WTC11 (cell line): Measurements from ENCODE around the gene ARHGAP15. TPM values are rescaled to one million over a fixed set of nuclear protein-coding genes. Genes with fewer than 3 reads are reported as not detected.

Experiments
- ATAC-seq: fragments of 200-7000 bp; cut with Tn5 transposase; 2 replicates; pipeline ENCODE4 v1.10.0; 2021; ENCODE audit warnings: mild to moderate bottlenecking, moderate library complexity
- CTCF ChIA-PET: fragments of 300-600 bp; sonication (Branson Sonifier 250); formaldehyde crosslinking; loops from one replicate; lab custom pipeline; 2021; ENCODE audit warnings: antibody characterized with exemption; lab: Charles Lee
- POLR2A ChIA-PET: fragments of 350-600 bp; sonication (Branson Sonifier 250); formaldehyde crosslinking; loops from one replicate; lab custom pipeline; 2021; ENCODE audit warnings: antibody characterized with exemption; lab: Charles Lee
- DNase-seq: peaks from one replicate; pipeline ENCODE4 v3.0.0; 2021; ENCODE audit warnings: low spot score
- H3K27ac Mint-ChIP-seq: 2 replicates; pipeline ENCODE4 v1.8.0; 2021; ENCODE audit warnings: mixed read lengths
- H3K27me3 Mint-ChIP-seq: 2 replicates; pipeline ENCODE4 v1.8.0; 2021; ENCODE audit warnings: low read depth, mild to moderate bottlenecking, moderate library complexity, mixed read lengths
- H3K36me3 Mint-ChIP-seq: 2 replicates; pipeline ENCODE4 v1.8.0; 2021; ENCODE audit warnings: mixed read lengths
- H3K4me1 Mint-ChIP-seq: 2 replicates; pipeline ENCODE4 v1.8.0; 2022; ENCODE audit warnings: mixed read lengths
- H3K4me3 Mint-ChIP-seq: 2 replicates; pipeline ENCODE4 v1.8.0; 2021; ENCODE audit warnings: mild to moderate bottlenecking, moderate library complexity, mixed read lengths
- H3K9me3 Mint-ChIP-seq: 2 replicates; pipeline ENCODE4 v1.8.0; 2021; ENCODE audit warnings: mixed read lengths
- AFF4 ChIP-seq: sonication (generic); formaldehyde crosslinking; IDR thresholded peaks from 2 replicates; pipeline ENCODE4 v1.8.1; 2023; ENCODE audit warnings: mild to moderate bottlenecking, missing genetic modification reagents, borderline replicate concordance
- ATF1 ChIP-seq: sonication (generic); formaldehyde crosslinking; IDR thresholded peaks from 2 replicates; pipeline ENCODE4 v1.8.1; 2023; ENCODE audit warnings: mild to moderate bottlenecking, moderate library complexity, missing genetic modification reagents
- ATF2 ChIP-seq: sonication (generic); formaldehyde crosslinking; IDR thresholded peaks from 2 replicates; pipeline ENCODE4 v1.8.1; 2022; ENCODE audit warnings: low read depth, missing genetic modification reagents, borderline replicate concordance
- CDX4 ChIP-seq: fragments of 250-450 bp; sonication (Bioruptor Pico); IDR thresholded peaks from 2 replicates; pipeline ENCODE4 v1.9.0; 2021; ENCODE audit warnings: moderate library complexity, mild to moderate bottlenecking, inconsistent platforms, borderline replicate concordance
- E2F5 ChIP-seq: sonication (generic); formaldehyde crosslinking; IDR thresholded peaks from 2 replicates; pipeline ENCODE4 v1.8.1; 2022; ENCODE audit warnings: mild to moderate bottlenecking, moderate library complexity, missing genetic modification reagents
- ETV6 ChIP-seq: sonication (generic); formaldehyde crosslinking; IDR thresholded peaks from 2 replicates; pipeline ENCODE4 v1.8.1; 2022; ENCODE audit warnings: mild to moderate bottlenecking, missing genetic modification reagents
- FOXJ3 ChIP-seq: sonication (generic); formaldehyde crosslinking; IDR thresholded peaks from 2 replicates; pipeline ENCODE4 v1.9.0; 2021; ENCODE audit warnings: missing genetic modification reagents, mild to moderate bottlenecking, borderline replicate concordance
- GRHL2 ChIP-seq: fragments of 250-450 bp; sonication (Bioruptor Pico); IDR thresholded peaks from 2 replicates; pipeline ENCODE4 v1.8.0; 2022; ENCODE audit warnings: mild to moderate bottlenecking, moderate library complexity; ENCODE audit not compliant: insufficient replicate concordance, severe bottlenecking
- HMGA2 ChIP-seq: fragments of 250-450 bp; sonication (Bioruptor Pico); IDR thresholded peaks from 2 replicates; pipeline ENCODE4 v1.4.0; 2021; ENCODE audit warnings: mild to moderate bottlenecking, moderate library complexity
- HMGXB4 ChIP-seq: sonication (generic); formaldehyde crosslinking; IDR thresholded peaks from 2 replicates; pipeline ENCODE4 v1.8.1; 2023; ENCODE audit warnings: mild to moderate bottlenecking, moderate library complexity, missing genetic modification reagents
- JAZF1 ChIP-seq: fragments of 250-450 bp; sonication (Bioruptor Pico); IDR thresholded peaks from 2 replicates; pipeline ENCODE4 v1.9.0; 2021; ENCODE audit warnings: moderate library complexity, mild to moderate bottlenecking, inconsistent platforms
- MAX ChIP-seq: sonication (generic); formaldehyde crosslinking; IDR thresholded peaks from 2 replicates; pipeline ENCODE4 v1.8.0; 2022; ENCODE audit warnings: mild to moderate bottlenecking, missing genetic modification reagents
- MXD4 ChIP-seq: fragments of 250-450 bp; sonication (Bioruptor Pico); IDR thresholded peaks from 2 replicates; pipeline ENCODE4 v1.8.0; 2021; ENCODE audit warnings: mild to moderate bottlenecking, moderate library complexity, borderline replicate concordance
- MYBL2 ChIP-seq: sonication (generic); formaldehyde crosslinking; IDR thresholded peaks from 2 replicates; pipeline ENCODE4 v1.8.1; 2023; ENCODE audit warnings: mild to moderate bottlenecking, moderate library complexity, missing genetic modification reagents
- NR3C1 ChIP-seq: sonication (generic); formaldehyde crosslinking; conservative IDR thresholded peaks from 2 replicates; pipeline ENCODE4 v1.8.1; 2023; ENCODE audit warnings: low read depth, mild to moderate bottlenecking, missing genetic modification reagents
- OVOL2 ChIP-seq: fragments of 250-450 bp; sonication (Bioruptor Pico); IDR thresholded peaks from 2 replicates; pipeline ENCODE4 v1.9.0; 2021; ENCODE audit warnings: mild to moderate bottlenecking, borderline replicate concordance
- RORB ChIP-seq: fragments of 250-450 bp; sonication (Bioruptor Pico); IDR thresholded peaks from 2 replicates; pipeline ENCODE4 v1.9.0; 2021; ENCODE audit warnings: mild to moderate bottlenecking
- SMAD4 ChIP-seq: sonication (generic); formaldehyde crosslinking; IDR thresholded peaks from 2 replicates; pipeline ENCODE4 v1.8.0; 2022; ENCODE audit warnings: mild to moderate bottlenecking, missing genetic modification reagents
- ZMAT4 ChIP-seq: fragments of 250-450 bp; sonication (Bioruptor Pico); IDR thresholded peaks from 2 replicates; pipeline ENCODE4 v1.9.0; 2021; ENCODE audit warnings: mild to moderate bottlenecking
- ZNF121 ChIP-seq: sonication (generic); formaldehyde crosslinking; IDR thresholded peaks from 2 replicates; pipeline ENCODE4 v1.8.0; 2023; ENCODE audit warnings: missing genetic modification reagents
- ZNF396 ChIP-seq: fragments of 250-450 bp; sonication (Bioruptor Pico); IDR thresholded peaks from 2 replicates; pipeline ENCODE4 v1.8.0; 2021; ENCODE audit warnings: mild to moderate bottlenecking, moderate library complexity, borderline replicate concordance
- ZNF425 ChIP-seq: fragments of 250-450 bp; sonication (Bioruptor Pico); conservative IDR thresholded peaks from 2 replicates; pipeline ENCODE4 v1.9.0; 2021; ENCODE audit warnings: mild to moderate bottlenecking
- total RNA-seq: library from RNA; stranded (reverse); gene quantifications from 3 replicates; pipeline ENCODE4 v1.2.3, GENCODE V29; 2021

The ARHGAP15 gene
- total RNA-seq, 1 experiment from 2014 or later = 0.28 TPM

GRCh38 chr2:143474586-143474985 is 345.4 kb downstream of the ARHGAP15 start:
- Mint-ChIP-seq H3K27me3 (peaks cover 20% of the 10 kb centered on the region), H3K4me1 (peaks cover 4% of the 10 kb centered on the region), H3K4me3 (no peak overlapping the region), H3K27ac (no peak overlapping the region), H3K36me3 (no peaks in the 10 kb centered on the region), H3K9me3 (no peaks in the 10 kb centered on the region)
- TF ChIP-seq MYBL2 (no peak), HMGA2 (CRISPR knock-in tag) (no peak), E2F5 (CRISPR knock-in tag) (no peak), RORB (no peak), GRHL2 (CRISPR knock-in tag) (no peak), ZNF396 (CRISPR knock-in tag) (no peak), ATF2 (CRISPR knock-in tag) (no peak), FOXJ3 (no peak), CDX4 (CRISPR knock-in tag) (no peak), MAX (CRISPR knock-in tag) (no peak), OVOL2 (CRISPR knock-in tag) (no peak), ZNF425 (CRISPR knock-in tag) (no peak), SMAD4 (CRISPR knock-in tag) (no peak), AFF4 (CRISPR knock-in tag) (no peak), ZNF121 (CRISPR knock-in tag) (no peak)
- ChIA-PET CTCF (no interaction called here), POLR2A (no interaction called here)
- ATAC-seq (no peak), DNase-seq (no peak)

GRCh38 chr2:143475041-143475776 is 346.0 kb downstream of the ARHGAP15 start:
- Mint-ChIP-seq H3K36me3 (no peaks in the 10 kb centered on the region), H3K4me1 (peaks cover 4% of the 10 kb centered on the region), H3K4me3 (no peak overlapping the region), H3K27me3 (peaks cover 26% of the 10 kb centered on the region), H3K9me3 (no peaks in the 10 kb centered on the region), H3K27ac (no peak overlapping the region)
- ChIA-PET POLR2A (no interaction called here), CTCF (no interaction called here)
- DNase-seq = no peak
- TF ChIP-seq ZNF121 (CRISPR knock-in tag) = no peak
- no peak for TF ChIP-seq HMGXB4 (CRISPR knock-in tag)
- TF ChIP-seq ZMAT4 (CRISPR knock-in tag) = no peak
- no peak for TF ChIP-seq NR3C1 (CRISPR knock-in tag)
- no peak for TF ChIP-seq ETV6 (CRISPR knock-in tag)
- TF ChIP-seq MXD4 (CRISPR knock-in tag) = no peak
- no peak for TF ChIP-seq ATF1 (CRISPR knock-in tag)
- TF ChIP-seq JAZF1 (CRISPR knock-in tag) = no peak
- peak; percentile 30; the same call in 1 of the 2 replicates for ATAC-seq
